Suprapubic skin (tissue), 3 donors: ENCODE results near the gene TPCN2.

Source experiments
- CTCF ChIP-seq, 2 donors: fragments of 200-600 bp in 1 of 2; fragments of 450-650 bp in 1 of 2; sonication (generic) in 1 of 2; IDR thresholded peaks; one replicate each; pipeline ENCODE4 v1.5.1; 2016 to 2019; ENCODE audit warnings: antibody characterized with exemption in 2 of 2, mild to moderate bottlenecking in 1 of 2, moderate library complexity in 1 of 2
- POLR2A ChIP-seq, 2 donors: fragments of 450-650 bp; IDR thresholded peaks; one replicate each; pipeline ENCODE4 v1.6.1; 2017; ENCODE audit warnings: antibody characterized with exemption in 2 of 2, mild to moderate bottlenecking in 2 of 2, moderate library complexity in 2 of 2

- TF ChIP-seq CTCF (IDR thresholded peaks at IDR 0.05) = no peak
- no peak for TF ChIP-seq POLR2A (IDR thresholded peaks at IDR 0.05)
Measured at GRCh38 chr11:69014084-69014851, 34.5 kb upstream of the TPCN2 start.
